Naive thymus-derived CD4-positive, alpha-beta T cell (primary cell): ENCODE data around the gene DET1. TPM values are rescaled to one million over a fixed set of nuclear protein-coding genes. Genes with fewer than 3 reads are reported as not detected.

ENCODE experiments used
- ATAC-seq: fragments of 150-1000 bp; cut with Tn5 transposase; 2 replicates; pipeline ENCODE4 v1.10.0; 2021; ENCODE audit warnings: mild to moderate bottlenecking, moderate library complexity
- CTCF ChIA-PET: fragments of 350-600 bp; sonication (Branson Sonifier 250); formaldehyde crosslinking; loops from one replicate; lab custom pipeline; 2021; ENCODE audit warnings: antibody characterized with exemption; lab: Charles Lee
- POLR2A ChIA-PET: fragments of 350-600 bp; sonication (Branson Sonifier 250); formaldehyde crosslinking; loops from one replicate; lab custom pipeline; 2021; ENCODE audit warnings: antibody characterized with exemption, inconsistent platforms; lab: Charles Lee
- DNase-seq, 9 donors: peaks; one replicate each; pipeline versions ENCODE4 v3.0.0 to v3.0.0-alpha.2; 2020 to 2022; ENCODE audit warnings: mixed read lengths in 1 of 9
- H3K27ac ChIP-seq: one replicate; pipeline ENCODE4 v1.7.0; 2013; ENCODE audit warnings: mild to moderate bottlenecking, low read depth, low read length, moderate library complexity
- H3K27me3 ChIP-seq, 2 donors: one replicate each; pipeline ENCODE4 v1.7.0; 2013; ENCODE audit warnings: low read length in 2 of 2, mild to moderate bottlenecking in 2 of 2, moderate library complexity in 2 of 2; ENCODE audit not compliant: control insufficient read depth in 2 of 2, insufficient read depth in 2 of 2
- H3K36me3 ChIP-seq, 3 experiments: 1 replicate in 2 of 3; 2 replicates in 1 of 3; pipeline ENCODE4 v1.7.0; 2013; ENCODE audit warnings: low read length in 3 of 3, mild to moderate bottlenecking in 3 of 3, moderate library complexity in 1 of 3; ENCODE audit not compliant: insufficient read depth in 3 of 3, control insufficient read depth in 2 of 3
- H3K4me1 ChIP-seq, 2 donors: one replicate each; pipeline ENCODE4 v1.7.0; 2013; ENCODE audit warnings: low read length in 2 of 2, mild to moderate bottlenecking in 2 of 2, moderate library complexity in 1 of 2; ENCODE audit not compliant: control insufficient read depth in 2 of 2, insufficient read depth in 2 of 2
- H3K4me3 ChIP-seq: 2 replicates; pipeline ENCODE4 v1.7.0; 2013; ENCODE audit warnings: mild to moderate bottlenecking, low read length
- H3K9me3 ChIP-seq, 3 experiments: 1 replicate in 2 of 3; 2 replicates in 1 of 3; pipeline ENCODE4 v1.7.0; 2013; ENCODE audit warnings: low read length in 3 of 3; ENCODE audit not compliant: control insufficient read depth in 2 of 3
- H3K27ac Mint-ChIP-seq, 9 donors: one replicate each; pipeline ENCODE4 v1.8.0; 2020 to 2022; ENCODE audit warnings: mixed read lengths in 9 of 9, mild to moderate bottlenecking in 8 of 9, moderate library complexity in 5 of 9, inconsistent platforms in 2 of 9
- H3K27me3 Mint-ChIP-seq, 5 donors: one replicate each; pipeline ENCODE4 v1.8.0; 2021 to 2022; ENCODE audit warnings: mixed read lengths in 5 of 5, mild to moderate bottlenecking in 1 of 5
- H3K36me3 Mint-ChIP-seq, 5 donors: one replicate each; pipeline ENCODE4 v1.8.0; 2020 to 2022; ENCODE audit warnings: mixed read lengths in 5 of 5, mild to moderate bottlenecking in 3 of 5, inconsistent platforms in 1 of 5
- H3K4me1 Mint-ChIP-seq, 7 donors: one replicate each; pipeline ENCODE4 v1.8.0; 2020 to 2022; ENCODE audit warnings: mixed read lengths in 7 of 7, mild to moderate bottlenecking in 3 of 7, inconsistent platforms in 1 of 7
- H3K4me3 Mint-ChIP-seq, 10 donors: one replicate each; pipeline ENCODE4 v1.8.0; 2020 to 2022; ENCODE audit warnings: mild to moderate bottlenecking in 10 of 10, mixed read lengths in 10 of 10, moderate library complexity in 6 of 10, inconsistent platforms in 2 of 10
- H3K9me3 Mint-ChIP-seq, 11 donors: one replicate each; pipeline ENCODE4 v1.8.0; 2020 to 2022; ENCODE audit warnings: mixed read lengths in 11 of 11, mild to moderate bottlenecking in 4 of 11, inconsistent platforms in 1 of 11, moderate library complexity in 1 of 11
- intact Hi-C, 2 donors: fragments of 100-400 bp; cut with micrococcal nuclease; formaldehyde crosslinking; loops; one replicate each; pipeline ENCODE4 v1.15.1; 2023
- polyA plus RNA-seq, 2 donors: library from polyadenylated mRNA; unstranded; fragments of 300-500 nt; fragmentation: Illumina TruSeq; gene quantifications; one replicate each; pipeline ENCODE4 v1.2.3, GENCODE V29; 2021
- total RNA-seq, 6 experiments: library from RNA in 5 of 6; stranded (reverse) in 5 of 6; gene quantifications; 1 replicate in 5 of 6; 2 replicates in 1 of 6; pipeline ENCODE4 v1.2.3 and lab custom pipeline; 2021 to 2026

DET1 gene
- total and polyA plus RNA-seq, 7 experiments from 2014 or later = 1.9 to 16.5 (median 5.4) TPM

DNA sequence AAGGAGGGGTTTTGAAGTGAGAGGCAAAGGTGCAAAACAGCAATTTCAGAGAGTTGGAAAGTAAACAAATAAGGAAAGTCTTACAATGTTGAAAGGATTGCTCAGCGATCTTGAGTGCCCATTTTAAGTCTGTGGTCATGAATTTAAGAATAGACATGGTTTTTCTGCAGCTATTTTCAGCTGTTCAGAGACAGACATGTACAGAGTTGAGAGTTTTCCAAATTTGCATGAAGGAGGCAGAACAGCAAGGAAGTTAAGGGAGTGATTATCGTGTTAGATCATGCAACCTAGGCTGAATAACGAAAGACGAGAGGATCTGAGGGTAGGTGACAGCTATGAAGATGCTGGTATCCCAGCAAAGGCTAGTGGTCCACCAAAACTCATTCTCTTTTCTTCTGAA, 37.2 kb downstream of the DET1 start:
- Mint-ChIP-seq H3K27me3 (no peaks in the 10 kb centered on the region), H3K9me3 (no peaks in the 10 kb centered on the region), H3K4me1 (no peaks in the 10 kb centered on the region), H3K27ac (peak overlapping the region in 1 of 9 donors; percentile 42), H3K4me3 (no peak overlapping the region), H3K36me3 (peaks cover 8 to 77% (median 44%) of the 10 kb centered on the region in 5 donors)
- H3K27me3 ChIP-seq = no peaks in the 10 kb centered on the region
- no peaks in the 10 kb centered on the region for H3K4me1 ChIP-seq
- intact Hi-C loops = loop anchor here in 1 of 2 donors (10.0 kb wide), 1 partner anchor 55 kb away; no protein-coding TSS in a partner anchor
- H3K36me3 ChIP-seq = peaks cover 0 to 63% (median 6%) of the 10 kb centered on the region in 3 experiments
- POLR2A ChIA-PET = interaction anchor here (0.5 kb wide), 1 partner anchor 983 kb away, joined by 4 read pairs; no protein-coding TSS in a partner anchor
- no peaks in the 10 kb centered on the region for H3K9me3 ChIP-seq
- H3K4me3 ChIP-seq = no peak overlapping the region
- no peak for DNase-seq
- H3K27ac ChIP-seq = no peak overlapping the region
- ATAC-seq = no peak
- CTCF ChIA-PET = no interaction called here

DNA sequence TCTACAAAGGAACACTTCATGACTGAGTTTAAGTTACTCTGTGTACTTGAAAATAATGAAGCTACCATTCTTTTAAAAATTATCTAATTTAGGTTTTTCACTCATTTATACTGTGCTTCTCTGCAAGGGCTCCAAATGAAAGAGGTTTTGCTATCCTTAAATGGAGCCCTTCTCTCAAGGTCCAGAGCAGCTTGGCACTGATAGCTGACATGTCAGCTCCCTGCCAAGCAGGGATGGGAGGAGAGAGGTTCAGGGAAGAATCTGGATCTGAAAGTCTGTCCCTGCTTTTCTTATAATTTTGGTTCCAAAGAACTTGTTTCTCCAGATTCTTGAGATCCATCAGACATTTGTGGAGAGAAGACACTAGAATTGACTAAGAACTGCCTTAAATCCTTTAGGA, 39.9 kb downstream of the DET1 start:
- Histone ChIP-seq H3K4me3 (no peak overlapping the region), H3K27ac (no peak overlapping the region), H3K36me3 (peaks cover 0 to 51% (median 6%) of the 10 kb centered on the region in 3 experiments), H3K9me3 (no peaks in the 10 kb centered on the region), H3K27me3 (no peaks in the 10 kb centered on the region), H3K4me1 (no peaks in the 10 kb centered on the region)
- Mint-ChIP-seq H3K27me3 (no peaks in the 10 kb centered on the region), H3K4me1 (no peaks in the 10 kb centered on the region), H3K36me3 (peaks cover 8 to 74% (median 34%) of the 10 kb centered on the region in 5 donors), H3K27ac (no peak overlapping the region), H3K9me3 (no peaks in the 10 kb centered on the region), H3K4me3 (no peak overlapping the region)
- DNase-seq = no peak
- ChIA-PET CTCF (no interaction called here), POLR2A (interaction anchor here (0.9 kb wide), 1 partner anchor 118 kb away, joined by 3 read pairs; no protein-coding TSS in a partner anchor)
- intact Hi-C loops = loop anchor here in 1 of 2 donors (10.0 kb wide), 1 partner anchor 58 kb away; no protein-coding TSS in a partner anchor
- no peak for ATAC-seq

DNA sequence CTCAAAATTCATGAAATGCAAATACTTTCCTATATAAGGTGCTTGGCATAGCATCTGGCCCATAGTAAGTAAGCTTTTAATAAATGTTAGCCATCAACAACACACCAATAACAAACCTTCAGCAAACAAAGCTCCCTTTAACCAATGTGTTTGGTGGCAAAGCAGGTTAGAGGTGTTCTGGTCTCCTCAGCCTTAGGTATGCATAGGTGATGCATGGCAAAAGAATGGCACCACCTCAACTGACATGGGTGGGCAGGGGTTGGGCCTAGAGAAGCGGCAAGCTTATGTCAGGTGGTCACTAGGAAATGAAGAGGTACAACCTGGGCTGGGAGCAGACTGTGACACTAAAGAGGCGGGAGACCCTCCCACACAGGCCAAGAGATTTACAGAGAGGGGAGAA, 40.8 kb downstream of the DET1 start:
- Mint-ChIP-seq H3K36me3 (peaks cover 2 to 66% (median 27%) of the 10 kb centered on the region in 5 donors), H3K27me3 (no peaks in the 10 kb centered on the region), H3K9me3 (no peaks in the 10 kb centered on the region), H3K27ac (no peak overlapping the region), H3K4me3 (no peak overlapping the region), H3K4me1 (no peaks in the 10 kb centered on the region)
- DNase-seq (no peak), ATAC-seq (no peak)
- ChIA-PET CTCF (no interaction called here), POLR2A (no interaction called here)
- intact Hi-C loops = loop anchor here in 1 of 2 donors (10.0 kb wide), 1 partner anchor 59 kb away; no protein-coding TSS in a partner anchor
- Histone ChIP-seq H3K4me1 (no peaks in the 10 kb centered on the region), H3K9me3 (no peaks in the 10 kb centered on the region), H3K27me3 (no peaks in the 10 kb centered on the region), H3K36me3 (peaks cover 0 to 42% (median 0%) of the 10 kb centered on the region in 3 experiments), H3K4me3 (no peak overlapping the region), H3K27ac (no peak overlapping the region)

DNA sequence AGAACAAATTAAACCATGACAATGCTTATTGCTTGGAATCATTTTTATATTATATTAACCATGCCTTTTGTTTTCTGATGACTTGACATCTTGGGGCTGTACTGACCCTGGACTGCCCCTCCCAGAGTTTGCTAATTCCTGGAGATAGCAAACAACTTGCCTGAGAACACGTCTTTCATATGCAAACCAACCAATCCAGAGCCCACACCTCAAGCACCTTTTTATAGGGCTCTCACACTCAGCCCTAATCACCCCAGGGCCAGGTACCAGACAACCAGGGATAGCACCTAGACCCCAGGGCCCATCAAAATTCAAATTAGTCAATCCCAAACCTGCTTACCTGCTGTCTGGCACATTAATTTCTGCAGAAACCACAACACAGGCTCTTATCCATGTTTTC, 42.0 kb downstream of the DET1 start:
- H3K36me3 Mint-ChIP-seq = peaks cover 0 to 56% (median 19%) of the 10 kb centered on the region in 5 donors
- H3K27me3 Mint-ChIP-seq = no peaks in the 10 kb centered on the region
- H3K4me1 Mint-ChIP-seq = no peaks in the 10 kb centered on the region
- ChIA-PET POLR2A (no interaction called here), CTCF (no interaction called here)
- no peaks in the 10 kb centered on the region for H3K9me3 ChIP-seq
- ATAC-seq = no peak
- H3K27ac ChIP-seq = no peak overlapping the region
- DNase-seq = no peak
- intact Hi-C loops = loop anchor here in 1 of 2 donors (10.0 kb wide), 1 partner anchor 60 kb away; no protein-coding TSS in a partner anchor
- H3K36me3 ChIP-seq = peaks cover 0 to 29% (median 0%) of the 10 kb centered on the region in 3 experiments
- H3K9me3 Mint-ChIP-seq = no peaks in the 10 kb centered on the region
- no peak overlapping the region for H3K27ac Mint-ChIP-seq
- H3K4me1 ChIP-seq = no peaks in the 10 kb centered on the region
- no peak overlapping the region for H3K4me3 ChIP-seq
- no peaks in the 10 kb centered on the region for H3K27me3 ChIP-seq
- H3K4me3 Mint-ChIP-seq = no peak overlapping the region

DNA sequence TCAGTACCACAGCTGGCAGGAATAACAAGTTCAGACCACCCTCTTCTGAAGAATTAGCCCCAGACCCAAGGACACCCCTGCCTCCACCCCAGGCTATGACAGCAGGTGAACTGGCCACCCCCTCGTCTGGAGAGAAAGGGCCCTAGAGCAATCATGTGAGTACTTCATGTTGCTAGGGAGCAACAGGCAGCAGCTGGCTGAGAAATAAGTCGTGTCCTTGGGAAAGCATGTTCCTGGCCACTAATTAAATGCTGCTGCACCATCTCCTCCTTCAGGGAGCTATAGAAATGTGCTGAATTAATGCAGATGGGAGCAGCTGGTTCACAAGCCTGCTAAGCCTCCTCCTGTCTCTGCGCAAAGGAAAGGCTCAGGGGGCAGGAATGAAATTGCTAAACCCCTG, 47.5 kb downstream of the DET1 start:
- Mint-ChIP-seq H3K4me1 (no peaks in the 10 kb centered on the region), H3K9me3 (no peaks in the 10 kb centered on the region), H3K4me3 (no peak overlapping the region), H3K36me3 (peaks cover 0 to 24% (median 6%) of the 10 kb centered on the region in 5 donors), H3K27me3 (no peaks in the 10 kb centered on the region), H3K27ac (no peak overlapping the region)
- intact Hi-C loops = no loop called here
- H3K36me3 ChIP-seq = peaks cover 0 to 18% (median 0%) of the 10 kb centered on the region in 3 experiments
- no peak overlapping the region for H3K4me3 ChIP-seq
- no peaks in the 10 kb centered on the region for H3K4me1 ChIP-seq
- no peak overlapping the region for H3K27ac ChIP-seq
- DNase-seq (no peak), ATAC-seq (no peak)
- ChIA-PET POLR2A (no interaction called here), CTCF (no interaction called here)
- no peaks in the 10 kb centered on the region for H3K9me3 ChIP-seq
- no peaks in the 10 kb centered on the region for H3K27me3 ChIP-seq

DNA sequence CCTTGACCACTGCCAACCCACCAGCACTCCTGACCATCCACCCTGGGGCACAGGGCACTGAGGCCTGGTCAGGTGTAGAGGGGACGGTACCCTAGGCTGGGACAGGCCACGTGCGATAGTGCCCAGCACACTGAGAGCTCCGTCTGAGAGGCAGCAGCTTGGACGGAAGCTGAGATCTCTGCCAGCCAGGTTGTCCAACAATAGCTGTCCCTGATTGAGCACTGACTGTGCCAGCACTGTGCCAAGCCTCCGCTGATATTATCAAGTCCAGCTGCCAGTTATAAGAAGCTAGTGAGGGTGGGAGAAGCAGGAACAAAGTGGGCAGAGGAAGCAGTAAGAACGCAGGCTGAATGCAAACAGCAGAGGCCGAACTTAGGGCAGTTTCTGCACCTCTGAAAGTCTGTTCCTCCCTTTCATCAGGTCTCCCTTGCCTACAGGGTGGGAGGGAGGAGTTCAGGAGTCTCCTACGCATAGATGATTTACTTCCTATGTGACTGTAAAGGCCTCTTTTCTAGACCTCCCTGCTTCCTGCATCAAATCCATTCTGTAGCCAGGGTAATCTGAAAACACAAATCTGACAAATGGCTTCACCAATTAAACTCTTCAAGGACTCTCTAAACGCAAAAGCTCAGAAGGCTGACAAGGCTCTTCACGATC, 49.2 kb downstream of the DET1 start:
- DNase-seq (no peak), ATAC-seq (no peak)
- Histone ChIP-seq H3K27me3 (no peaks in the 10 kb centered on the region), H3K36me3 (peaks cover 0 to 14% (median 0%) of the 10 kb centered on the region in 3 experiments), H3K4me3 (no peak overlapping the region), H3K9me3 (no peaks in the 10 kb centered on the region), H3K4me1 (no peaks in the 10 kb centered on the region), H3K27ac (no peak overlapping the region)
- no peak overlapping the region for H3K27ac Mint-ChIP-seq
- POLR2A ChIA-PET = no interaction called here
- H3K27me3 Mint-ChIP-seq = no peaks in the 10 kb centered on the region
- no peak overlapping the region for H3K4me3 Mint-ChIP-seq
- CTCF ChIA-PET = no interaction called here
- peaks cover 0 to 25% (median 3%) of the 10 kb centered on the region in 5 donors for H3K36me3 Mint-ChIP-seq
- intact Hi-C loops = no loop called here
- H3K4me1 Mint-ChIP-seq = no peaks in the 10 kb centered on the region
- H3K9me3 Mint-ChIP-seq = no peaks in the 10 kb centered on the region
